ENCODE data around the gene SLC4A7. TPM values are rescaled to one million over a fixed set of nuclear protein-coding genes. Genes with fewer than 3 reads are reported as not detected.

Gene SLC4A7
- total RNA-seq, 2 experiments from 2014 or later = 48.0 to 48.8 TPM

DNA sequence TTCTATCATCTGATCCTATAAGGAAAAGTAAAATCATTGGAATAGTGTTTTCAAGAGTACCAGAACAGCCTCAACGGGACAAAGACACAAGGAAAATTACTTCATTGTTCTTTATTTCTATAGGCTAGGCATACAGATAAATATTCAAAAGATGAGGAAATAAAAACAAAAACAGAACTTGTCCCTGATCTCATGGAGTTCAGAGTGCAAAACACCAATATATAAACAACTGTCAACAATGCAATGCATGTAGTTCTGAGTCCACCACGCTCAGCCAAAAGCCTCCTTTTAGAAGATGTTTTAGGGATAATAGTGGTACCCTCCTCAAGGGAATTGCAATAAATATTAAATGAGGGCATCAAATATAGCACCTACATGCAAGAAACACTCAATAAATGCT is 4.6 kb upstream of the SLC4A7 start:
- CTCF ChIA-PET = interaction anchor here (1.0 kb wide), 1 partner anchor 193 kb away, joined by 3 read pairs; no protein-coding TSS in a partner anchor
- H3K36me3 Mint-ChIP-seq (ENCODE audit: low read depth) = no peaks in the 10 kb centered on the region
- ATAC-seq = no peak
- no peak overlapping the region for H3K27ac Mint-ChIP-seq
- POLR2A ChIA-PET = no interaction called here
- no peak for TF ChIP-seq CTCF (IDR thresholded peaks at IDR 0.05)
- intact Hi-C loops (cut with micrococcal nuclease) = loop anchor here (10.0 kb wide), 1 partner anchor 146 kb away; no protein-coding TSS in a partner anchor
- H3K4me3 Mint-ChIP-seq = no peak overlapping the region
- H3K27me3 Mint-ChIP-seq = no peaks in the 10 kb centered on the region
- no peak for DNase-seq
- H3K4me1 Mint-ChIP-seq (ENCODE audit: low read depth) = no peaks in the 10 kb centered on the region
- no peaks in the 10 kb centered on the region for H3K9me3 Mint-ChIP-seq

DNA sequence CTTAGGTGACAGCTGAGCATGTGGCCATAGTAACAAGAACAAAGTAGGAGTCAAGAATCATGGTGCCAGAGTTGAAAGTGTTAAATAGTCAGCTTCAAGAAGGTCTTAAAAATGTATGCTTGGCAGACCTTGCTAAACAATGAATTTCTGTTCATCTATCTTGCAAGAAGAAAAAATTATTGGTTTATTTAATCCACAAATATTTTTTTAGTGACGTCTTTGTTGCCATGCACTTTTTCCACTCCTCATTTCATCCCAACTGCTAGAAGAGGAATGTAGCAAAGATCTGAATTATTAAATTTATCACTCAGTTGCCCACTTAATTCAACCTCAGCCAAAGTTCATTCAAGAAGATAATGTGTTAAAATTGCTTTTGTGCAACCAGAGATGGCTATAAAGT is 3.2 kb upstream of the SLC4A7 start:
- DNase-seq (no peak), ATAC-seq (no peak)
- H3K4me1 Mint-ChIP-seq (ENCODE audit: low read depth) = peaks cover 1% of the 10 kb centered on the region
- no peak overlapping the region for H3K4me3 Mint-ChIP-seq
- ChIA-PET POLR2A (no interaction called here), CTCF (interaction anchor here (1.0 to 1.7 kb wide), 2 partner anchors 10 to 194 kb away, joined by 3 to 8 read pairs; no protein-coding TSS in a partner anchor)
- no peaks in the 10 kb centered on the region for H3K27me3 Mint-ChIP-seq
- intact Hi-C loops (cut with micrococcal nuclease) = loop anchor here (10.0 kb wide), 1 partner anchor 147 kb away; no protein-coding TSS in a partner anchor
- no peak for TF ChIP-seq CTCF (IDR thresholded peaks at IDR 0.05)
- H3K9me3 Mint-ChIP-seq = no peaks in the 10 kb centered on the region
- H3K27ac Mint-ChIP-seq = no peak overlapping the region
- peaks cover 9% of the 10 kb centered on the region for H3K36me3 Mint-ChIP-seq (ENCODE audit: low read depth)

GRCh38 chr3:27486336-27486735 is 2.2 kb upstream of the SLC4A7 start:
- ATAC-seq (no peak), DNase-seq (no peak)
- intact Hi-C loops (cut with micrococcal nuclease) = loop anchor here (10.0 kb wide), 1 partner anchor 148 kb away; no protein-coding TSS in a partner anchor
- Mint-ChIP-seq H3K4me1 (ENCODE audit: low read depth) (peaks cover 10% of the 10 kb centered on the region), H3K9me3 (no peaks in the 10 kb centered on the region), H3K27ac (no peak overlapping the region), H3K27me3 (no peaks in the 10 kb centered on the region), H3K4me3 (no peak overlapping the region), H3K36me3 (ENCODE audit: low read depth) (peaks cover 12% of the 10 kb centered on the region)
- ChIA-PET POLR2A (no interaction called here), CTCF (interaction anchor here (1.0 to 1.7 kb wide), 3 partner anchors 9 to 195 kb away, joined by 3 to 8 read pairs (median 4); no protein-coding TSS in a partner anchor)
- TF ChIP-seq CTCF (IDR thresholded peaks at IDR 0.05) = no peak

DNA sequence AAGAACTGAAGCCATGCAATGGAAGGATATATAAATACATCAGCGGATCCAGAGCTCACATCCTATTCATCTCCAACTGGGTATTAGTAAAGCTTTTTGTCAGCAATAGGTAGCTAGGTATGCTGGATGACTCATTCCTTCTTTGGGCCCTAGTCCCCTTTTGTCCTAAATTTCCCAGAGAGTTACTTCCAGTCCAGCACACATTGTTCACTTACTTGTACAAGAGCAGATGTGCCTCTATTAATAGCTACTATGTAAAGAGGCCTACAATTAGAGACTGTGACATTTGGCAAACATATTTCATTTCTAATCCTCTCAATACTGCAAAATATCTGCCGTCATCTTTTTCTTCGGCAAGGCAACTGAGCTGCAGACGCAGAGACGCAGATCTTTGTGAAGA is 1.7 kb upstream of the SLC4A7 start:
- intact Hi-C loops (cut with micrococcal nuclease) = loop anchor here (10.0 kb wide), 1 partner anchor 149 kb away; no protein-coding TSS in a partner anchor
- H3K4me3 Mint-ChIP-seq = no peak overlapping the region
- CTCF ChIA-PET = interaction anchor here (0.9 to 1.7 kb wide), 3 partner anchors 33 to 195 kb away, joined by 3 to 8 read pairs (median 4); no protein-coding TSS in a partner anchor
- peaks cover 12% of the 10 kb centered on the region for H3K36me3 Mint-ChIP-seq (ENCODE audit: low read depth)
- H3K27me3 Mint-ChIP-seq = no peaks in the 10 kb centered on the region
- DNase-seq (no peak), ATAC-seq (no peak)
- no peaks in the 10 kb centered on the region for H3K9me3 Mint-ChIP-seq
- POLR2A ChIA-PET = no interaction called here
- H3K4me1 Mint-ChIP-seq (ENCODE audit: low read depth) = peaks cover 15% of the 10 kb centered on the region
- no peak overlapping the region for H3K27ac Mint-ChIP-seq
- TF ChIP-seq CTCF (IDR thresholded peaks at IDR 0.05) = no peak
